A549 (cell line): ENCODE data around the gene AFDN. TPM values are rescaled to one million over a fixed set of nuclear protein-coding genes. Genes with fewer than 3 reads are reported as not detected.
A peak's percentile ranks its signal among the peaks of the same experiment; 100 is the strongest.

Experiments
- ATAC-seq, 2 experiments: fragments of 200-7000 bp in 1 of 2; fragments of >200 bp in 1 of 2; cut with Nextera tagmentation in 1 of 2; cut with Tn5 transposase in 1 of 2; 3 replicates each; pipeline versions ENCODE4 v1.8.0 to v1.9.1; 2018 to 2020; ENCODE audit warnings: mild to moderate bottlenecking in 1 of 2, moderate library complexity in 1 of 2
- CTCF ChIA-PET: fragments of 300-600 bp; sonication (Branson Sonifier 250); formaldehyde crosslinking; extraction: SDS; loops from one replicate; lab custom pipeline; 2021; ENCODE audit warnings: antibody characterized with exemption, inconsistent platforms; lab: Yijun Ruan, JAX
- POLR2A ChIA-PET: fragments of 350-600 bp; formaldehyde crosslinking; extraction: SDS; loops from one replicate; lab custom pipeline; 2021; ENCODE audit warnings: antibody characterized with exemption, inconsistent platforms; lab: Yijun Ruan, JAX
- DNase-seq, 2 experiments: peaks; one replicate each; pipeline versions ENCODE4 v3.0.0 to v3.0.0-alpha.2; 2011 to 2016; ENCODE audit warnings: low read depth in 1 of 2, low spot score in 1 of 2
- FAIRE-seq: peaks from 2 replicates; lab custom pipeline; 2011; peaks lifted over from hg19 to GRCh38; lab: Jason Lieb, UNC
- H3K27ac ChIP-seq, 2 experiments: fragments of >200 bp; sonication (Bioruptor Twin); formaldehyde crosslinking; 3 replicates each; pipeline ENCODE4 v1.5.1; 2016 to 2017
- H3K4me1 ChIP-seq: fragments of >200 bp; sonication (Bioruptor Twin); formaldehyde crosslinking; 3 replicates; pipeline ENCODE4 v1.6.1; 2016
- H3K4me2 ChIP-seq: fragments of >200 bp; sonication (Bioruptor Twin); formaldehyde crosslinking; 3 replicates; pipeline ENCODE4 v1.6.1; 2016
- H3K4me3 ChIP-seq: fragments of >200 bp; sonication (Bioruptor Twin); formaldehyde crosslinking; 3 replicates; pipeline ENCODE4 v1.5.1; 2016
- H3K9me3 ChIP-seq: fragments of >200 bp; sonication (Bioruptor Twin); formaldehyde crosslinking; 3 replicates; pipeline ENCODE4 v1.6.1; 2016
- CBX2 ChIP-seq: fragments of 200-600 bp; sonication (generic); IDR thresholded peaks from 2 replicates; pipeline ENCODE4 v1.6.1; 2016; ENCODE audit warnings: low read depth, mild to moderate bottlenecking, borderline replicate concordance
- CBX8 ChIP-seq: fragments of 200-600 bp; sonication (generic); IDR thresholded peaks from 2 replicates; pipeline ENCODE4 v1.6.1; 2016
- CEBPB ChIP-seq, 2 experiments: fragments of >200 bp in 1 of 2; sonication (Bioruptor Twin) in 1 of 2; formaldehyde crosslinking in 1 of 2; IDR thresholded peaks; 2 replicates each; pipeline ENCODE4 v1.6.1; 2012 to 2016
- CHD2 ChIP-seq: fragments of 150-350 bp; IDR thresholded peaks from 2 replicates; pipeline ENCODE4 v1.6.1; 2014; ENCODE audit warnings: low read length; ENCODE audit not compliant: partially characterized antibody
- EP300 ChIP-seq, 2 experiments: fragments of >200 bp; sonication (Bioruptor Twin); formaldehyde crosslinking; IDR thresholded peaks; 2 replicates in 1 of 2; 3 replicates in 1 of 2; pipeline ENCODE4 v1.6.1; 2016 to 2017
- FOXS1 ChIP-seq: fragments of 250-450 bp; sonication (Bioruptor Pico); IDR thresholded peaks from 2 replicates; pipeline ENCODE4 v1.5.0; 2020; ENCODE audit warnings: mild to moderate bottlenecking, moderate library complexity
- HDAC2 ChIP-seq: fragments of 200-600 bp; sonication (generic); IDR thresholded peaks from 2 replicates; pipeline ENCODE4 v1.6.1; 2016
- HEYL ChIP-seq: fragments of 250-450 bp; sonication (Bioruptor Pico); IDR thresholded peaks from 2 replicates; pipeline ENCODE4 v1.8.0; 2021; ENCODE audit warnings: mild to moderate bottlenecking, moderate library complexity
- HOXB5 ChIP-seq: fragments of 250-450 bp; sonication (Bioruptor Pico); IDR thresholded peaks from 2 replicates; pipeline ENCODE4 v1.5.0; 2020; ENCODE audit warnings: mild to moderate bottlenecking, moderate library complexity
- JUN ChIP-seq, 2 experiments: fragments of >200 bp; sonication (Bioruptor Twin); formaldehyde crosslinking; IDR thresholded peaks; 2 replicates in 1 of 2; 3 replicates in 1 of 2; pipeline ENCODE4 v1.6.1; 2016 to 2017
- MYC ChIP-seq: IDR thresholded peaks from 2 replicates; pipeline ENCODE4 v1.6.1; 2012; ENCODE audit warnings: mild to moderate bottlenecking, inconsistent platforms, low read length, improper control_type of control experiment, borderline replicate concordance
- NPAS2 ChIP-seq: fragments of 250-450 bp; sonication (Bioruptor Pico); IDR thresholded peaks from 2 replicates; pipeline ENCODE4 v1.8.0; 2022; ENCODE audit warnings: mild to moderate bottlenecking, moderate library complexity, borderline replicate concordance
- PHF8 ChIP-seq: fragments of 200-600 bp; sonication (generic); IDR thresholded peaks from 2 replicates; pipeline ENCODE4 v1.6.1; 2016; ENCODE audit warnings: low read depth, mild to moderate bottlenecking, antibody characterized with exemption, moderate library complexity, borderline replicate concordance
- RCOR1 ChIP-seq: fragments of 150-350 bp; IDR thresholded peaks from 2 replicates; pipeline ENCODE4 v1.6.1; 2014; ENCODE audit warnings: antibody characterized with exemption, low read length, low read depth
- RFX5 ChIP-seq: fragments of 450-650 bp; IDR thresholded peaks from 2 replicates; pipeline ENCODE4 v1.7.1; 2014; ENCODE audit warnings: antibody characterized with exemption, mild to moderate bottlenecking, moderate library complexity
- SMC3 ChIP-seq: fragments of >200 bp; sonication (Bioruptor Twin); formaldehyde crosslinking; IDR thresholded peaks from 3 replicates; pipeline ENCODE4 v1.6.1; 2018; ENCODE audit warnings: inconsistent platforms
- TFCP2L1 ChIP-seq: fragments of 250-450 bp; sonication (Bioruptor Pico); IDR thresholded peaks from 2 replicates; pipeline ENCODE4 v1.5.0; 2021; ENCODE audit warnings: mild to moderate bottlenecking
- ZC3H11A ChIP-seq: fragments of 450-650 bp; IDR thresholded peaks from 2 replicates; pipeline ENCODE4 v1.6.1; 2014; ENCODE audit warnings: antibody characterized with exemption, mild to moderate bottlenecking
- ZNF302 ChIP-seq: fragments of 250-450 bp; sonication (Bioruptor Pico); IDR thresholded peaks from 2 replicates; pipeline ENCODE4 v1.9.0; 2021; ENCODE audit warnings: inconsistent platforms, mild to moderate bottlenecking, moderate library complexity
- ZSCAN20 ChIP-seq: fragments of 250-450 bp; sonication (Bioruptor Pico); IDR thresholded peaks from 2 replicates; pipeline ENCODE4 v1.8.0; 2022; ENCODE audit warnings: mild to moderate bottlenecking, moderate library complexity
- WGBS: methylation state at CpG from one replicate; pipeline ENCODE4 v1.1.6; 2017; ENCODE audit errors: missing lambda C conversion rate; 5-methylcytosine and 5-hydroxymethylcytosine counted together
- polyA plus RNA-seq, 4 experiments: library from polyadenylated mRNA; depleted of rRNA in 3 of 4; stranded (reverse); fragments of >200 nt; fragmentation: RNase III in 1 of 4; extraction: RNeasy Plus Mini Kit Qiagen cat#74134 plus additional on column Dnase treatment in 1 of 4; gene quantifications; 2 replicates in 3 of 4; 3 replicates in 1 of 4; pipeline ENCODE4 v1.2.3, GENCODE V29; 2011 to 2017
- TF ChIP-seq, protein P1 (sequence below): fragments of >200 bp; sonication (Bioruptor Twin); formaldehyde crosslinking; IDR thresholded peaks from 2 replicates; pipeline ENCODE4 v1.6.1; 2016
- TF ChIP-seq, protein P2 (sequence below): IDR thresholded peaks from 2 replicates; pipeline ENCODE4 v1.6.1; 2012; ENCODE audit warnings: low read depth, borderline replicate concordance
- TF ChIP-seq, protein P3 (sequence below): fragments of 250-450 bp; sonication (Bioruptor Pico); IDR thresholded peaks from 2 replicates; pipeline ENCODE4 v1.5.0; 2020; ENCODE audit warnings: low read depth, mild to moderate bottlenecking, moderate library complexity
- TF ChIP-seq, protein P4 (sequence below): fragments of >200 bp; sonication (Bioruptor Twin); formaldehyde crosslinking; IDR thresholded peaks from 3 replicates; pipeline ENCODE4 v1.6.1; 2016

AFDN gene
- polyA plus RNA-seq, 2 of the 4 experiments (the other 2 are of a cell fraction) = 17.5 to 40.8 TPM

DNA sequence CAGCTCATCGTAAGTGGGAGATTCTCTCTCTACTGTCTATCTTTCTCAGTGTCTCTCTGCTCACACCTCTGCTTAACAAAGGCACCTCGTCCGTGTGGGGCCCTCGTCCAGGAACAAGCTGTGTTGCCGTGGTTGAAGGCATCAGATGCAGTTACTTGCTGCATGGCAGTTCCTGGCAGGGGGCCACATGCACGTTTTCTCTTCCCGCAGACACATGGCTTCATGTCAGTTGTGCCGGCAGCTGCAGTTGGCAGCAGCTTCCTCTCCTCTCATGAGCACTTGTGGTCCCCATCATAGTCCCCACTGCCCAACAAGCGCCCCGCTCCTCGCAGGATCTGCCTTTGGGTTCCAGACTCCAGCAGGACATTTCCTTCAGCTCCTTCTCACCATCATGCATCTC lies 7.1 kb upstream of the AFDN start:
- no peak overlapping the region for H3K4me2 ChIP-seq
- POLR2A ChIA-PET = no interaction called here
- no peak for DNase-seq
- 71% methylated on average over 11 of the region's 11 CpGs for WGBS
- H3K4me3 ChIP-seq = no peak overlapping the region
- H3K9me3 ChIP-seq = no peaks in the 10 kb centered on the region
- CTCF ChIA-PET = interaction anchor here (0.6 kb wide), 1 partner anchor 37 kb away, joined by 3 read pairs; no protein-coding TSS in a partner anchor
- H3K4me1 ChIP-seq = no peaks in the 10 kb centered on the region
- TF ChIP-seq, protein P1, sequence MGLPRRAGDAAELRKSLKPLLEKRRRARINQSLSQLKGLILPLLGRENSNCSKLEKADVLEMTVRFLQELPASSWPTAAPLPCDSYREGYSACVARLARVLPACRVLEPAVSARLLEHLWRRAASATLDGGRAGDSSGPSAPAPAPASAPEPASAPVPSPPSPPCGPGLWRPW = no peak
- no peak for TF ChIP-seq RCOR1
- no peak for TF ChIP-seq RFX5
- TF ChIP-seq EP300 (IDR thresholded peaks at IDR 0.05) = no peak
- no peak for TF ChIP-seq HDAC2
- no peak for TF ChIP-seq FOXS1 (CRISPR knock-in tag)
- TF ChIP-seq, protein P2, sequence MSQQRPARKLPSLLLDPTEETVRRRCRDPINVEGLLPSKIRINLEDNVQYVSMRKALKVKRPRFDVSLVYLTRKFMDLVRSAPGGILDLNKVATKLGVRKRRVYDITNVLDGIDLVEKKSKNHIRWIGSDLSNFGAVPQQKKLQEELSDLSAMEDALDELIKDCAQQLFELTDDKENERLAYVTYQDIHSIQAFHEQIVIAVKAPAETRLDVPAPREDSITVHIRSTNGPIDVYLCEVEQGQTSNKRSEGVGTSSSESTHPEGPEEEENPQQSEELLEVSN = no peak
- ATAC-seq = no peak
- no peak overlapping the region for H3K27ac ChIP-seq
- FAIRE-seq = no peak

DNA sequence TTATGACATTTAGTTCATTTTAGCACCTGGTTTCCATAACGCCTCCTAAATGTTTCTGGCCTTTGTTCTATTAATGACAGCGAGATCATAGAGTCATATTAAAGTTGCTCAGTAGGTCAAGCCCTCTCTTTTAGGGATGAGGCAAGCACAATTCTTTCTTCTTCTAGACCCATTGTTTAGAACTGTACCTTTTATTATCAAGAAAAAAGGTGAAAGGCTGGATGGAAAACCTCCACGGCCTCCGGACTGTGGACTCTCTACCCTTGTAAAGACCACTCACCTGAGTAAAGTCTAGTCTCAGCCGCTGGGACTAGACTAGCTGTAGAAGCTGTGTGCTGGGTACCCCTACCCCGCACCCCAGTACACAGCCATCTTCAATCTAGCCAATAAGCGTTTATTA lies 6.0 kb upstream of the AFDN start:
- ChIA-PET CTCF (no interaction called here), POLR2A (no interaction called here)
- FAIRE-seq = no peak
- ATAC-seq = no peak
- no peak overlapping the region for H3K4me3 ChIP-seq
- DNase-seq = no peak
- WGBS = 74% methylated on average over 7 of the region's 7 CpGs
- no peaks in the 10 kb centered on the region for H3K9me3 ChIP-seq
- no peak overlapping the region for H3K4me2 ChIP-seq
- no peak for TF ChIP-seq SMC3
- no peak for TF ChIP-seq HEYL (CRISPR knock-in tag)
- TF ChIP-seq TFCP2L1 = no peak
- no peak for TF ChIP-seq FOXS1 (CRISPR knock-in tag)
- TF ChIP-seq NPAS2 (CRISPR knock-in tag) = no peak
- TF ChIP-seq CEBPB (IDR thresholded peaks at IDR 0.05) = no peak
- H3K27ac ChIP-seq = no peak overlapping the region
- peaks cover 4% of the 10 kb centered on the region; the same call in 1 of the 3 replicates for H3K4me1 ChIP-seq

DNA sequence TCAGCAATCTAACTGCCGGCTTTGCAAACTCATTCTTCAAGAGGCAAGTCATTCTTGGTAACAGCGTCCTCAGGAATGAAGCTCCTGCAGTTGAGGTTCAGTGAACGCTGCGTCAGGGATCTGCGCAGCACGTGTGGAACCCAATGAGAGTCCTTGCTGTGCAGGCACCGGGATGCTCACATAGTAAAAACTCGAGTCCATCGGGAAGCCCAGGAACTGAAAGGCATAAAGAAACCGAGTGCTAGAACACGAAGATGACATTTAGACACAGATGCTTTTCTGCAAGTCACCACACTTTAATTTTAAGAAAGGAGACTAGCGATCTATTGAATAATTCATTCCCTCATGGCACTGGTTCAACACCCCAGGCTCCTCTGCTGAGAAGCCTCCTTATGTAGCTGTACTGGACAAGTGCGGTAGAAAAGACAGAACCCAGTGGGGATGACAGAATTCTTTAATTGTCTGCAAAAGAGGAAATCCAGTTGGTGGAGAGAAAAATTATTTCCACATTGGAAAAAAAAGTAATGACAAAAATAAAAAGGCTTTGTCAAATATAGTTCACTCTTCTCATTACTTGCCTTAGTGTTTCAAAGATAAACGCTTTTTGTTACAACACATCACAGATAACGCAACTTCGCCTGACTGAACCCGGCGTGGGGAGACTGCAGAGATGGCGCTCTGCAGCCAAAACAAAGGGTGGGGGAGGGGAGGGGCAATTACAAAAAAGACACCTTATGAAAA lies 1.9 kb upstream of the AFDN start:
- Histone ChIP-seq H3K4me3 (peak overlapping the region; percentile 97), H3K27ac (no peak overlapping the region), H3K9me3 (no peaks in the 10 kb centered on the region), H3K4me1 (peaks cover 17% of the 10 kb centered on the region; the same call in 2 of the 3 replicates), H3K4me2 (peak overlapping the region; percentile 91)
- ChIA-PET CTCF (interaction anchor here (1.1 to 1.3 kb wide), 2 partner anchors 35 to 72 kb away, joined by 3 to 4 read pairs; no protein-coding TSS in a partner anchor), POLR2A (no interaction called here)
- DNase-seq (no peak), ATAC-seq (no peak), FAIRE-seq (no peak)
- no peak for TF ChIP-seq CBX2
- TF ChIP-seq JUN (IDR thresholded peaks at IDR 0.05) = no peak
- no peak for TF ChIP-seq ZSCAN20 (CRISPR knock-in tag)
- no peak for TF ChIP-seq MYC
- no peak for TF ChIP-seq ZNF302 (CRISPR knock-in tag)
- TF ChIP-seq, protein P3, sequence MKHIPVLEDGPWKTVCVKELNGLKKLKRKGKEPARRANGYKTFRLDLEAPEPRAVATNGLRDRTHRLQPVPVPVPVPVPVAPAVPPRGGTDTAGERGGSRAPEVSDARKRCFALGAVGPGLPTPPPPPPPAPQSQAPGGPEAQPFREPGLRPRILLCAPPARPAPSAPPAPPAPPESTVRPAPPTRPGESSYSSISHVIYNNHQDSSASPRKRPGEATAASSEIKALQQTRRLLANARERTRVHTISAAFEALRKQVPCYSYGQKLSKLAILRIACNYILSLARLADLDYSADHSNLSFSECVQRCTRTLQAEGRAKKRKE = no peak
- no peak for TF ChIP-seq CHD2
- no peak for TF ChIP-seq PHF8
- no peak for TF ChIP-seq CBX8
- TF ChIP-seq ZC3H11A = no peak
- TF ChIP-seq HOXB5 (CRISPR knock-in tag) = no peak
- TF ChIP-seq, protein P4, sequence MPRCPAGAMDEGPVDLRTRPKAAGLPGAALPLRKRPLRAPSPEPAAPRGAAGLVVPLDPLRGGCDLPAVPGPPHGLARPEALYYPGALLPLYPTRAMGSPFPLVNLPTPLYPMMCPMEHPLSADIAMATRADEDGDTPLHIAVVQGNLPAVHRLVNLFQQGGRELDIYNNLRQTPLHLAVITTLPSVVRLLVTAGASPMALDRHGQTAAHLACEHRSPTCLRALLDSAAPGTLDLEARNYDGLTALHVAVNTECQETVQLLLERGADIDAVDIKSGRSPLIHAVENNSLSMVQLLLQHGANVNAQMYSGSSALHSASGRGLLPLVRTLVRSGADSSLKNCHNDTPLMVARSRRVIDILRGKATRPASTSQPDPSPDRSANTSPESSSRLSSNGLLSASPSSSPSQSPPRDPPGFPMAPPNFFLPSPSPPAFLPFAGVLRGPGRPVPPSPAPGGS = no peak
- WGBS = 44% methylated on average over 19 of the region's 19 CpGs
